ENCODE measurements around the gene RALY.
"Not testable (repeated sequence)": the region's sequence is repeated elsewhere in the genome, so short reads cannot be mapped to it uniquely, and the experiment has no call there.

Gene RALY

GRCh38 chr20:34022151-34022838 lies 28.6 kb downstream of the RALY start:
- TF ChIP-seq CTCF (conservative IDR thresholded peaks at IDR 0.05; ENCODE audit: low read length), result peak; percentile 39
- H3K4me3 ChIP-seq (ENCODE audit: low read length), result no peak overlapping the region
- no peak for DNase-seq (ENCODE audit: low read depth)

- TF ChIP-seq CTCF (conservative IDR thresholded peaks at IDR 0.05; ENCODE audit: low read length), result no peak
- no peak overlapping the region for H3K4me3 ChIP-seq (ENCODE audit: low read length)
- DNase-seq (ENCODE audit: low read depth), result no peak
Observed at GRCh38 chr20:34022839-34023234, 29.1 kb downstream of the RALY start.

GRCh38 chr20:34023937-34024722 lies 30.4 kb downstream of the RALY start:
- no peak for TF ChIP-seq CTCF (conservative IDR thresholded peaks at IDR 0.05; ENCODE audit: low read length)
- DNase-seq (ENCODE audit: low read depth), result no peak
- H3K4me3 ChIP-seq (ENCODE audit: low read length), result no peak overlapping the region

- no peak for TF ChIP-seq CTCF (conservative IDR thresholded peaks at IDR 0.05; ENCODE audit: low read length)
- H3K4me3 ChIP-seq (ENCODE audit: low read length), result no peak overlapping the region
- no peak for DNase-seq (ENCODE audit: low read depth)
Observed at GRCh38 chr20:34024723-34025351, 31.1 kb downstream of the RALY start.

DNA sequence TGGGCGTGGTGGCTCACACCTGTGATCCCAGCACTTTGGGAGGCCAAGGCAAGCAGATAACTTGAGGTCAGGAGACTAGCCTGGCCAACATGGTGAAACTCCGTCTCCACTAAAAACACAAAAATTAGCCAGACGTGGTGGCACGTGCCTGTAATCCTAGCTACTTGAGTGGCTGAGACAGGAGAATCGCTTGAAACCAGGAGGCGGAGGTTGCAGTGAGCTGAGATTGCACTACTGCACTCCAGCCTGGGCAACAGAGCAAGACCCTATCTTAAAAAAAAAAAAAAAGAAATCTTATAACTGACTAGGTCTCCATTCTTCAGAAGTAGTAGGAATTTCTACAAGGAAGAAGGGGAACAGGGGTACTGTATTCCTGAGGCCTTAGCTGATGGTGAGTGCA lies 34.3 kb downstream of the RALY start:
- DNase-seq (ENCODE audit: low read depth); H3K4me3 ChIP-seq (ENCODE audit: low read length): not testable (repeated sequence)

GRCh38 chr20:34029415-34029814 lies 35.7 kb downstream of the RALY start:
- DNase-seq (ENCODE audit: low read depth), result no peak
- H3K4me3 ChIP-seq (ENCODE audit: low read length), result no peak overlapping the region
- no peak for TF ChIP-seq CTCF (conservative IDR thresholded peaks at IDR 0.05; ENCODE audit: low read length)

DNA sequence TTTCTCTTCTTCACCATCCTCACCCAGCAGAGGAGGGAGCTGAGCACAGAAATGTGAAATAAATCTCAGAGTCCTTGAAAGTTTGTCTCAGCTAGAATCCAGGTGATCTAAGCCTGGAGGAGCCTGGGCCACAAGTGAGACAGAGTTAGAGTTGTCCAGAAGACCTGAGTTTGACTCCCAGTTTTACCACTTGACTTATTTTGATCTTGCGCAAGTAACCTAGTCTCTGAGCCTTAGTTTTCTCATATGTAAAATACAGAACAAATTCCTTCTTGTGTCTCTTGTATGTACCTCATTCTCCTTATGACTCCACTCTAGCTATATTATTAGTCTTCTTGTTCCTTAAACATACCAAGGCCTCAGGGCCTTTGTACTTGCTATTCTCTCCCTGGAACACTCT lies 36.7 kb downstream of the RALY start:
- H3K4me3 ChIP-seq (ENCODE audit: low read length), result no peak overlapping the region
- no peak for DNase-seq (ENCODE audit: low read depth)
- no peak for TF ChIP-seq CTCF (conservative IDR thresholded peaks at IDR 0.05; ENCODE audit: low read length)
